Panc1 (cell line): ENCODE results near the gene NINJ2.

ENCODE experiments used
- POLR2AphosphoS5 ChIP-seq: IDR thresholded peaks from 2 replicates; pipeline ENCODE4 v1.6.1; 2012; ENCODE audit warnings: mild to moderate bottlenecking, low read depth, low read length, moderate library complexity
- SIN3A ChIP-seq: IDR thresholded peaks from 2 replicates; pipeline ENCODE4 v1.6.1; 2012; ENCODE audit warnings: low read depth, mild to moderate bottlenecking, low read length, moderate library complexity, borderline replicate concordance; ENCODE audit not compliant: insufficient read depth
- TCF7L2 ChIP-seq: IDR thresholded peaks from 2 replicates; pipeline ENCODE4 v1.6.1; 2011; ENCODE audit warnings: mild to moderate bottlenecking, low read depth, low read length, inconsistent platforms
- TF ChIP-seq, protein P1 (sequence below): fragments of 450-650 bp; IDR thresholded peaks from 2 replicates; pipeline ENCODE4 v1.5.1; 2017; ENCODE audit warnings: mild to moderate bottlenecking
- TF ChIP-seq, protein P2 (sequence below), 2 experiments: IDR thresholded peaks; 2 replicates each; pipeline ENCODE4 v1.6.1; 2011 to 2012; ENCODE audit warnings: low read depth in 2 of 2, control low read depth in 1 of 2, low read length in 1 of 2, mild to moderate bottlenecking in 1 of 2, moderate library complexity in 1 of 2; ENCODE audit not compliant: insufficient read depth in 1 of 2

DNA sequence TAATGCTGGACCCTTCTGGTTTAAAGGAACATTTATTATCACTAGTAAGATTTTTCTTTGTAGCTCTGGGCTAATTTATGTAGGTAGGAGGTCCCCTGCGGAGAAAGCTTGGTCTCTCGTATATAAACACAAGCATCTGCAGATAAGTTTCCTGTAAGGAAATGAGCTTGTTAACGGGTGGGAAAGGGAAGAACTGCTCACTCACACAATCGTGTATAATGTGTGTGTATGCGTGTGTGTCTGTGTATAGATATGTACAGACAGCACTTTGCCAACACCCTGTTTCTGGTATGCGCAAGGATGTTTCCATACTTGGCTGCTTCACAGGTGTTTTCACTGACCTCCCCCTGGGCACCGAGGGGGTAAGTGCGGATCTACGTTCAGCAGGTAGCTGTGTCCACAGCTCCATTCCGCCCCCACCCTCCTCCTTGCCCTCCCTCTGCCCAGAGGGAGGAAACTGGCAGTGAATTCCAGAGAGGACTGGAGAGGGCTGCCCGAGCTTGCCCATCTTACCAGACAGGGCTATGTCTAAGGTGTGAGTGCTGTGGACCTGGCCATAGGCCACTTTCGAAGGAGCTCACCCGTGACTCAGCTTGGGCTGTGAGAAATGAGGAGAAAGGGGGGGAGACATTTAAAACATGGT lies 65.2 kb downstream of the NINJ2 start:
- TF ChIP-seq POLR2AphosphoS5 (no peak), TCF7L2 (no peak), SIN3A (no peak)
- TF ChIP-seq, protein P1, sequence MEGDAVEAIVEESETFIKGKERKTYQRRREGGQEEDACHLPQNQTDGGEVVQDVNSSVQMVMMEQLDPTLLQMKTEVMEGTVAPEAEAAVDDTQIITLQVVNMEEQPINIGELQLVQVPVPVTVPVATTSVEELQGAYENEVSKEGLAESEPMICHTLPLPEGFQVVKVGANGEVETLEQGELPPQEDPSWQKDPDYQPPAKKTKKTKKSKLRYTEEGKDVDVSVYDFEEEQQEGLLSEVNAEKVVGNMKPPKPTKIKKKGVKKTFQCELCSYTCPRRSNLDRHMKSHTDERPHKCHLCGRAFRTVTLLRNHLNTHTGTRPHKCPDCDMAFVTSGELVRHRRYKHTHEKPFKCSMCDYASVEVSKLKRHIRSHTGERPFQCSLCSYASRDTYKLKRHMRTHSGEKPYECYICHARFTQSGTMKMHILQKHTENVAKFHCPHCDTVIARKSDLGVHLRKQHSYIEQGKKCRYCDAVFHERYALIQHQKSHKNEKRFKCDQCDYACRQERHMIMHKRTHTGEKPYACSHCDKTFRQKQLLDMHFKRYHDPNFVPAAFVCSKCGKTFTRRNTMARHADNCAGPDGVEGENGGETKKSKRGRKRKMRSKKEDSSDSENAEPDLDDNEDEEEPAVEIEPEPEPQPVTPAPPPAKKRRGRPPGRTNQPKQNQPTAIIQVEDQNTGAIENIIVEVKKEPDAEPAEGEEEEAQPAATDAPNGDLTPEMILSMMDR: no peak
- TF ChIP-seq, protein P2, sequence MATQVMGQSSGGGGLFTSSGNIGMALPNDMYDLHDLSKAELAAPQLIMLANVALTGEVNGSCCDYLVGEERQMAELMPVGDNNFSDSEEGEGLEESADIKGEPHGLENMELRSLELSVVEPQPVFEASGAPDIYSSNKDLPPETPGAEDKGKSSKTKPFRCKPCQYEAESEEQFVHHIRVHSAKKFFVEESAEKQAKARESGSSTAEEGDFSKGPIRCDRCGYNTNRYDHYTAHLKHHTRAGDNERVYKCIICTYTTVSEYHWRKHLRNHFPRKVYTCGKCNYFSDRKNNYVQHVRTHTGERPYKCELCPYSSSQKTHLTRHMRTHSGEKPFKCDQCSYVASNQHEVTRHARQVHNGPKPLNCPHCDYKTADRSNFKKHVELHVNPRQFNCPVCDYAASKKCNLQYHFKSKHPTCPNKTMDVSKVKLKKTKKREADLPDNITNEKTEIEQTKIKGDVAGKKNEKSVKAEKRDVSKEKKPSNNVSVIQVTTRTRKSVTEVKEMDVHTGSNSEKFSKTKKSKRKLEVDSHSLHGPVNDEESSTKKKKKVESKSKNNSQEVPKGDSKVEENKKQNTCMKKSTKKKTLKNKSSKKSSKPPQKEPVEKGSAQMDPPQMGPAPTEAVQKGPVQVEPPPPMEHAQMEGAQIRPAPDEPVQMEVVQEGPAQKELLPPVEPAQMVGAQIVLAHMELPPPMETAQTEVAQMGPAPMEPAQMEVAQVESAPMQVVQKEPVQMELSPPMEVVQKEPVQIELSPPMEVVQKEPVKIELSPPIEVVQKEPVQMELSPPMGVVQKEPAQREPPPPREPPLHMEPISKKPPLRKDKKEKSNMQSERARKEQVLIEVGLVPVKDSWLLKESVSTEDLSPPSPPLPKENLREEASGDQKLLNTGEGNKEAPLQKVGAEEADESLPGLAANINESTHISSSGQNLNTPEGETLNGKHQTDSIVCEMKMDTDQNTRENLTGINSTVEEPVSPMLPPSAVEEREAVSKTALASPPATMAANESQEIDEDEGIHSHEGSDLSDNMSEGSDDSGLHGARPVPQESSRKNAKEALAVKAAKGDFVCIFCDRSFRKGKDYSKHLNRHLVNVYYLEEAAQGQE (IDR thresholded peaks at IDR 0.05; ENCODE audit: insufficient read depth in 1 of 2, low read depth in 2 of 2, low read length in 1 of 2): no peak
